H1 (cell line): ENCODE results near the gene EPHA3. TPM values are rescaled to one million over a fixed set of nuclear protein-coding genes. Genes with fewer than 3 reads are reported as not detected.
A peak's percentile ranks its signal among the peaks of the same experiment; 100 is the strongest.

Experiments used
- CTCF ChIA-PET: fragments of 300-600 bp; sonication (Branson Sonifier 250); formaldehyde crosslinking; loops from one replicate; lab custom pipeline; 2021; ENCODE audit not compliant: partially characterized antibody; lab: Charles Lee
- POLR2A ChIA-PET: fragments of 300-600 bp; sonication (Branson Sonifier 250); formaldehyde crosslinking; loops from one replicate; lab custom pipeline; 2021; ENCODE audit warnings: inconsistent platforms; ENCODE audit not compliant: partially characterized antibody; lab: Charles Lee
- DNase-seq, 2 experiments: peaks; one replicate each; pipeline versions ENCODE4 v3.0.0 to v3.0.0-alpha.2; 2010 to 2022; ENCODE audit warnings: low spot score in 2 of 2, low read depth in 1 of 2, mixed read lengths in 1 of 2
- FAIRE-seq: peaks from 2 replicates; lab custom pipeline; 2011; peaks lifted over from hg19 to GRCh38; lab: Jason Lieb, UNC
- H2AFZ ChIP-seq: 2 replicates; pipeline ENCODE4 v1.8.1; 2012; ENCODE audit warnings: low read length, inconsistent platforms
- H2AK5ac ChIP-seq: 2 replicates; pipeline ENCODE4 v1.6.1; 2013; ENCODE audit warnings: low read depth, low read length
- H2BK120ac ChIP-seq: replicated peaks from 2 replicates; pipeline ENCODE3; 2013; ENCODE audit warnings: low read depth, low read length, inconsistent platforms
- H2BK12ac ChIP-seq: 2 replicates; pipeline ENCODE4 v1.6.1; 2013; ENCODE audit warnings: low read depth, low read length
- H2BK15ac ChIP-seq: 2 replicates; pipeline ENCODE4 v1.6.1; 2013; ENCODE audit warnings: low read length
- H2BK20ac ChIP-seq: 2 replicates; pipeline ENCODE4 v1.6.1; 2013; ENCODE audit warnings: low read length
- H2BK5ac ChIP-seq: 2 replicates; pipeline ENCODE4 v1.6.1; 2013; ENCODE audit warnings: low read depth, low read length
- H3K14ac ChIP-seq: 2 replicates; pipeline ENCODE4 v1.6.1; 2013; ENCODE audit warnings: inconsistent platforms; ENCODE audit not compliant: insufficient read length
- H3K18ac ChIP-seq: 2 replicates; pipeline ENCODE4 v1.6.1; 2013; ENCODE audit warnings: low read length; ENCODE audit errors: extremely low read depth
- H3K23ac ChIP-seq: 2 replicates; pipeline ENCODE4 v1.6.1; 2013; ENCODE audit warnings: inconsistent platforms; ENCODE audit not compliant: insufficient read length
- H3K23me2 ChIP-seq: 2 replicates; pipeline ENCODE4 v1.6.1; 2013; ENCODE audit warnings: low read depth, low read length
- H3K27ac ChIP-seq: 2 replicates; pipeline ENCODE4 v1.6.1; 2011; ENCODE audit warnings: low read depth, low read length, inconsistent platforms
- H3K27me3 ChIP-seq, 4 experiments: replicated peaks in 1 of 4; 1 replicate in 1 of 4; 2 replicates in 3 of 4; pipeline versions ENCODE4 v1.6.1 to v1.8.1; 2011 to 2013; ENCODE audit warnings: low read length in 3 of 4, mild to moderate bottlenecking in 3 of 4, inconsistent platforms in 2 of 4, mixed read lengths in 2 of 4, moderate library complexity in 1 of 4; ENCODE audit not compliant: control insufficient read depth in 3 of 4, insufficient read depth in 3 of 4; ENCODE audit errors: extremely low read depth in 1 of 4
- H3K36me3 ChIP-seq, 4 experiments: 2 replicates each; pipeline versions ENCODE4 v1.6.1 to v1.8.1; 2011 to 2013; ENCODE audit warnings: mild to moderate bottlenecking in 4 of 4, low read length in 3 of 4, moderate library complexity in 2 of 4, control low read depth in 1 of 4, inconsistent platforms in 1 of 4; ENCODE audit not compliant: insufficient read depth in 4 of 4, control insufficient read depth in 2 of 4
- H3K4ac ChIP-seq: replicated peaks from 2 replicates; pipeline ENCODE3; 2013; ENCODE audit warnings: low read length, low read depth, mixed read lengths, inconsistent platforms; ENCODE audit not compliant: insufficient read length
- H3K4me1 ChIP-seq, 4 experiments: replicated peaks in 1 of 4; 1 replicate in 1 of 4; 2 replicates in 3 of 4; pipeline versions ENCODE4 v1.6.1 to v1.8.1; 2011 to 2013; ENCODE audit warnings: low read length in 3 of 4, inconsistent platforms in 2 of 4, mixed read lengths in 1 of 4; ENCODE audit not compliant: insufficient read depth in 4 of 4, control insufficient read depth in 3 of 4
- H3K4me2 ChIP-seq, 2 experiments: 2 replicates each; pipeline versions ENCODE4 v1.6.1 to v1.8.1; 2011 to 2013; ENCODE audit warnings: low read depth in 2 of 2, low read length in 2 of 2, control low read depth in 1 of 2, inconsistent platforms in 1 of 2, mild to moderate bottlenecking in 1 of 2; ENCODE audit not compliant: insufficient read depth in 1 of 2
- H3K4me3 ChIP-seq, 4 experiments: fragments of 200-600, 300-600 bp in 1 of 4; sonication (generic), shearing (Covaris generic), sonication (Bioruptor Twin) in 1 of 4; 2 replicates each; pipeline versions ENCODE4 v1.5.1 to v1.8.1; 2011 to 2016; ENCODE audit warnings: low read length in 4 of 4, low read depth in 3 of 4, control low read depth in 2 of 4, inconsistent platforms in 2 of 4, mild to moderate bottlenecking in 2 of 4, mixed read lengths in 1 of 4, moderate library complexity in 1 of 4; ENCODE audit not compliant: insufficient read depth in 2 of 4; ENCODE audit errors: extremely low read depth in 1 of 4
- H3K56ac ChIP-seq: replicated peaks from 2 replicates; pipeline ENCODE3; 2013; ENCODE audit warnings: low read depth, mild to moderate bottlenecking, mixed read lengths, low read length, inconsistent platforms; ENCODE audit not compliant: insufficient read length
- H3K79me1 ChIP-seq: 2 replicates; pipeline ENCODE4 v1.6.1; 2013; ENCODE audit warnings: low read depth, low read length, control low read depth
- H3K79me2 ChIP-seq, 2 experiments: 2 replicates each; pipeline versions ENCODE4 v1.6.1 to v1.8.1; 2012 to 2013; ENCODE audit warnings: low read length in 2 of 2, mild to moderate bottlenecking in 2 of 2, inconsistent platforms in 1 of 2; ENCODE audit not compliant: insufficient read depth in 2 of 2, control insufficient read depth in 1 of 2
- H3K9ac ChIP-seq, 4 experiments: replicated peaks in 1 of 4; 1 replicate in 1 of 4; 2 replicates in 3 of 4; pipeline versions ENCODE4 v1.6.1 to v1.8.1; 2011 to 2013; ENCODE audit warnings: low read depth in 3 of 4, low read length in 3 of 4, control low read depth in 2 of 4, mild to moderate bottlenecking in 2 of 4, moderate library complexity in 2 of 4, inconsistent platforms in 1 of 4; ENCODE audit errors: extremely low read depth in 1 of 4
- H3K9me3 ChIP-seq, 2 experiments: 2 replicates each; pipeline versions ENCODE4 v1.6.1 to v1.8.1; 2012 to 2013; ENCODE audit warnings: mild to moderate bottlenecking in 2 of 2, moderate library complexity in 2 of 2, control low read depth in 1 of 2, inconsistent platforms in 1 of 2, low read depth in 1 of 2, low read length in 1 of 2, mixed read lengths in 1 of 2; ENCODE audit not compliant: insufficient read depth in 2 of 2
- H4K20me1 ChIP-seq, 2 experiments: replicated peaks in 1 of 2; 2 replicates each; pipeline versions ENCODE3 to v1.8.1; 2011 to 2013; ENCODE audit warnings: inconsistent platforms in 2 of 2, low read length in 2 of 2, mild to moderate bottlenecking in 1 of 2; ENCODE audit not compliant: insufficient read depth in 2 of 2, control insufficient read depth in 1 of 2
- H4K5ac ChIP-seq: 2 replicates; pipeline ENCODE4 v1.6.1; 2013; ENCODE audit warnings: low read length, low read depth, mixed read lengths, inconsistent platforms; ENCODE audit not compliant: insufficient read length
- H4K8ac ChIP-seq: 2 replicates; pipeline ENCODE4 v1.8.0; 2013; ENCODE audit warnings: mild to moderate bottlenecking, moderate library complexity, low read length, inconsistent platforms; ENCODE audit not compliant: insufficient read depth; ENCODE audit errors: extremely low read depth
- H4K91ac ChIP-seq: replicated peaks from 2 replicates; pipeline ENCODE3; 2013; ENCODE audit warnings: low read length, mixed read lengths, inconsistent platforms; ENCODE audit not compliant: insufficient read length
- CBX8 ChIP-seq: fragments of 300-800, 300-1000 bp; sonication (generic); IDR thresholded peaks from 2 replicates; pipeline ENCODE4 v1.7.1; 2016; ENCODE audit warnings: low read depth, low read length, borderline replicate concordance
- CHD1 ChIP-seq: IDR thresholded peaks from 2 replicates; pipeline ENCODE4 v1.6.1; 2012; ENCODE audit warnings: low read depth, low read length, improper control_type of control experiment
- CTCF ChIP-seq, 3 experiments: IDR thresholded peaks; 1 replicate in 2 of 3; 2 replicates in 1 of 3; pipeline versions ENCODE4 v1.5.1 to v1.6.1; 2011; ENCODE audit warnings: low read length in 3 of 3, mild to moderate bottlenecking in 3 of 3, inconsistent platforms in 2 of 3, low read depth in 1 of 3, moderate library complexity in 1 of 3; ENCODE audit not compliant: insufficient read depth in 1 of 3; ENCODE audit errors: control extremely low read depth in 1 of 3
- POLR2AphosphoS5 ChIP-seq: IDR thresholded peaks from 2 replicates; pipeline ENCODE4 v1.6.1; 2011; ENCODE audit warnings: low read depth, low read length
- POU5F1 ChIP-seq: IDR thresholded peaks from 2 replicates; pipeline ENCODE4 v1.6.1; 2011; ENCODE audit warnings: low read depth, mild to moderate bottlenecking, low read length, moderate library complexity
- RAD21 ChIP-seq, 2 experiments: IDR thresholded peaks in 1 of 2; conservative IDR thresholded peaks in 1 of 2; 2 replicates each; pipeline ENCODE4 v1.6.1; 2011; ENCODE audit warnings: low read depth in 2 of 2, low read length in 2 of 2, improper control_type of control experiment in 1 of 2, inconsistent platforms in 1 of 2, mild to moderate bottlenecking in 1 of 2, moderate library complexity in 1 of 2
- RXRA ChIP-seq: IDR thresholded peaks from 2 replicates; pipeline ENCODE4 v1.6.1; 2011; ENCODE audit warnings: low read depth, mild to moderate bottlenecking, low read length, moderate library complexity; ENCODE audit not compliant: insufficient read depth
- SIX5 ChIP-seq: IDR thresholded peaks from 2 replicates; pipeline ENCODE4 v1.6.1; 2011; ENCODE audit warnings: mild to moderate bottlenecking, low read depth, low read length
- WGBS, 2 experiments: shearing (Covaris generic) in 1 of 2; methylation state at CpG; one replicate each; pipeline versions ENCODE4 v1.1.6 to v1.1.7; 2013 to 2015; ENCODE audit warnings: low lambda C conversion rate in 2 of 2, mixed read lengths in 2 of 2, inconsistent platforms in 1 of 2, low coverage in 1 of 2, missing lambda C conversion rate in 1 of 2; ENCODE audit not compliant: insufficient replicate concordance in 2 of 2, insufficient coverage in 1 of 2, insufficient read length in 1 of 2; ENCODE audit errors: extremely low coverage in 1 of 2, missing lambda C conversion rate in 1 of 2; 5-methylcytosine and 5-hydroxymethylcytosine counted together
- polyA plus RNA-seq, 7 experiments: library from polyadenylated mRNA; depleted of rRNA in 3 of 7; stranded (reverse) in 5 of 7; unstranded in 2 of 7; fragments of >200 nt in 5 of 7; fragments of 200-250 nt in 2 of 7; gene quantifications; 1 replicate in 5 of 7; 2 replicates in 1 of 7; 4 replicates in 1 of 7; pipeline versions ENCODE4 v1.2.1 to v1.2.3, GENCODE V29; 2011 to 2013; ENCODE audit warnings: missing spikeins in 2 of 7, mixed read lengths in 2 of 7
- total RNA-seq: library from RNA; stranded (reverse); fragmentation: NEBNext Ultra II Directional; extraction: Animal tissue kit (Norgen Biotek cat#: 25700); gene quantifications from 2 replicates; pipeline ENCODE4 v1.2.1, GENCODE V29; 2021

EPHA3 gene
- total and polyA plus RNA-seq, 2 of the 8 experiments (the other 6 are each of a cell fraction or from before 2014, with no cell fraction given): 0.09 to 0.22 TPM

DNA sequence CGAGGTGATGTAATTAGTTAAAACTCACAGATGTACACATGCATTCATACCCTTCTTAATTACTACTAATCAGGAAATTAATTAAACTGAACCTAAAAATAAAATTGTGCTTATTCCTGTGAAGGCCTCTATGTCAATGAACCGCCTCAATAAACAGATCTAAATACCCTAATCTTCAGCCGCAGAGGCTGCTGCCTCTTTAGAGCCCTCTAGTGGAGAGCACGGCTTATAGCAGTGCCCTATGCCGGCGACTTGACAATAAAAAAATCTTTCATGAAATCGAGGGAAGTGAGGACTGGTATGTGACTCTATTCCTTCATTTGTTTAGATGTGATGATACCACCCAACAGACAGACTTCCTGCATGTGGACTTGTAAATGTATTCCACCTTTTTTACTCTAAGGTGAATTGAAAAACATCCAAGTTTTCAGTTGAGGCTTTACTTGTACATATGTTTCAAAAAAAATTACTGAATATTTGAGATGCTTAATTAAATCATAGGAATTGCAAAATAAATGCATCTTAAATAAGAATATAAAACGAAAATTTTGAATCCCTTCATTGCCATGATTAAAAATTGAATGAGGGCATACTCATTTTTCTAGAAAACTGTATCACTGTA lies 8.3 kb upstream of the EPHA3 start:
- Histone ChIP-seq H3K4me2 (no peak overlapping the region), H3K79me1 (no peaks in the 10 kb centered on the region), H4K20me1 (no peaks in the 10 kb centered on the region), H3K18ac (no peak overlapping the region), H4K8ac (no peak overlapping the region), H3K79me2 (no peaks in the 10 kb centered on the region)
- TF ChIP-seq CTCF (IDR thresholded peaks at IDR 0.05; ENCODE audit: control extremely low read depth in 1 of 3, insufficient read depth in 1 of 3, low read depth in 1 of 3, low read length in 3 of 3): peak; percentile 57 to 80 (median 80)
- TF ChIP-seq CBX8: no peak
- TF ChIP-seq SIX5: no peak
- peak; percentile 87 to 97 for TF ChIP-seq RAD21 (IDR thresholded peaks at IDR 0.05 in 1 of 2, conservative IDR thresholded peaks at IDR 0.05 in 1 of 2; ENCODE audit: low read depth in 2 of 2, low read length in 2 of 2)
- no peak for TF ChIP-seq CHD1
- no peak for TF ChIP-seq POU5F1
- TF ChIP-seq POLR2AphosphoS5: no peak
- TF ChIP-seq RXRA: no peak
- TF ChIP-seq, all 59 proteins: peak for 2
- H4K5ac ChIP-seq: no peak overlapping the region
- no peak overlapping the region for H2BK120ac ChIP-seq
- no peak overlapping the region for H4K91ac ChIP-seq
- H3K56ac ChIP-seq: no peak overlapping the region
- H3K4ac ChIP-seq: no peak overlapping the region
- ChIA-PET CTCF (interaction anchor here (1.3 kb wide), 1 partner anchor 882 kb away, joined by 4 read pairs; no protein-coding TSS in a partner anchor), POLR2A (no interaction called here)
- no peak overlapping the region for H2BK20ac ChIP-seq
- no peak overlapping the region for H2BK15ac ChIP-seq
- no peaks in the 10 kb centered on the region for H3K9me3 ChIP-seq
- DNase-seq: peak in 1 of 2 experiments; percentile 56
- H2BK5ac ChIP-seq: no peak overlapping the region
- no peak overlapping the region for H3K9ac ChIP-seq
- H3K23me2 ChIP-seq: no peaks in the 10 kb centered on the region
- H2AK5ac ChIP-seq: no peak overlapping the region
- H3K23ac ChIP-seq: no peak overlapping the region
- H3K4me3 ChIP-seq: no peak overlapping the region
- no peak overlapping the region for H2BK12ac ChIP-seq
- H3K36me3 ChIP-seq: no peaks in the 10 kb centered on the region
- no peak overlapping the region for H3K27ac ChIP-seq
- H3K4me1 ChIP-seq: no peaks in the 10 kb centered on the region
- H2AFZ ChIP-seq: no peak overlapping the region
- H3K14ac ChIP-seq: no peak overlapping the region
- H3K27me3 ChIP-seq: no peaks in the 10 kb centered on the region
- WGBS, 2 experiments: 26% methylated on average over 8 of the region's 8 CpGs; no CpG with 5 or more reads in 1 of the 2 experiments
- peak; percentile 74 for FAIRE-seq
